K562 (cell line): ENCODE results near the gene UBXN2A. TPM values are rescaled to one million over a fixed set of nuclear protein-coding genes. Genes with fewer than 3 reads are reported as not detected.

Source experiments
- ATAC-seq: fragments of 200-7000 bp; cut with Tn5 transposase; 3 replicates; pipeline ENCODE4 v1.9.1; 2020; ENCODE audit warnings: moderate library complexity
- BruUV-seq: library from RNA; stranded (reverse); fragments of 400-500 nt; replicated peaks from 2 replicates; lab custom pipeline; 2021; lab: Mats Ljungman, UMichigan
- CTCF ChIA-PET: fragments of 300-600 bp; formaldehyde crosslinking; extraction: SDS; loops from one replicate; lab custom pipeline; 2021; ENCODE audit warnings: low intra/inter-chr PET ratio; lab: Yijun Ruan, JAX
- POLR2A ChIA-PET: fragments of 300-600, 350-650 bp; sonication (Branson Sonifier 250); formaldehyde crosslinking; extraction: SDS; loops from one replicate; lab custom pipeline; 2021; ENCODE audit warnings: antibody characterized with exemption, inconsistent platforms; lab: Yijun Ruan, JAX
- DNase-seq, 4 experiments: peaks; one replicate each; pipeline versions ENCODE4 v3.0.0 to v3.0.0-alpha.2; 2011 to 2018; ENCODE audit warnings: low spot score in 3 of 4, mixed read lengths in 3 of 4; ENCODE audit errors: extremely low read depth in 1 of 4
- FAIRE-seq: peaks from 2 replicates; lab custom pipeline; 2011; peaks lifted over from hg19 to GRCh38; lab: Jason Lieb, UNC
- H2AFZ ChIP-seq: 2 replicates; pipeline ENCODE4 v1.6.0; 2011; ENCODE audit warnings: low read depth, low read length, control low read depth, inconsistent platforms
- H3K27ac ChIP-seq: fragments of 200-600 bp; 3 replicates; pipeline ENCODE4 v1.8.0; 2011; ENCODE audit warnings: low read depth, mild to moderate bottlenecking, control low read depth, inconsistent platforms, low read length, moderate library complexity, mixed read lengths; ENCODE audit errors: extremely low read depth
- H3K27me3 ChIP-seq, 2 experiments: fragments of 300-600 bp in 1 of 2; 2 replicates in 1 of 2; 3 replicates in 1 of 2; pipeline versions ENCODE4 v1.6.0 to v1.8.0; 2011; ENCODE audit warnings: inconsistent platforms in 2 of 2, low read length in 2 of 2, mild to moderate bottlenecking in 1 of 2, mixed read lengths in 1 of 2, moderate library complexity in 1 of 2; ENCODE audit not compliant: control insufficient read depth in 2 of 2, insufficient read depth in 2 of 2
- H3K36me3 ChIP-seq: fragments of 300-600 bp; 3 replicates; pipeline ENCODE4 v1.8.0; 2011; ENCODE audit warnings: mild to moderate bottlenecking, low read length, inconsistent platforms; ENCODE audit not compliant: control insufficient read depth, insufficient read depth
- H3K4me1 ChIP-seq, 2 experiments: fragments of 200-600 bp in 1 of 2; replicated peaks in 1 of 2; 2 replicates in 1 of 2; 3 replicates in 1 of 2; pipeline versions ENCODE4 v1.5.1 to v1.8.0; 2011; ENCODE audit warnings: inconsistent platforms in 2 of 2, low read length in 2 of 2, mild to moderate bottlenecking in 1 of 2, mixed read lengths in 1 of 2, moderate library complexity in 1 of 2; ENCODE audit not compliant: control insufficient read depth in 2 of 2, insufficient read depth in 2 of 2
- H3K4me2 ChIP-seq: 2 replicates; pipeline ENCODE4 v1.6.1; 2011; ENCODE audit warnings: low read length, control low read depth, inconsistent platforms, mixed read lengths; ENCODE audit not compliant: insufficient read depth
- H3K4me3 ChIP-seq: fragments of 200-600 bp; sonication (generic), shearing (Covaris generic); 2 replicates; pipeline ENCODE4 v1.5.1; 2016; ENCODE audit warnings: control low read depth, inconsistent platforms
- H3K79me2 ChIP-seq: fragments of 200-600 bp; 3 replicates; pipeline ENCODE4 v1.8.0; 2011; ENCODE audit warnings: low read length, inconsistent platforms; ENCODE audit not compliant: control insufficient read depth, insufficient read depth
- H3K9ac ChIP-seq, 2 experiments: 2 replicates each; pipeline versions ENCODE4 v1.6.0 to v1.6.1; 2011; ENCODE audit warnings: low read depth in 2 of 2, low read length in 2 of 2, control low read depth in 1 of 2, inconsistent platforms in 1 of 2, mild to moderate bottlenecking in 1 of 2, mixed read lengths in 1 of 2; ENCODE audit not compliant: insufficient read depth in 1 of 2
- H3K9me1 ChIP-seq: one replicate; pipeline ENCODE4 v1.6.0; 2011; ENCODE audit warnings: inconsistent platforms, mild to moderate bottlenecking, low read length, moderate library complexity; ENCODE audit not compliant: control insufficient read depth, insufficient read depth
- H3K9me3 ChIP-seq: replicated peaks from 2 replicates; pipeline ENCODE4 v1.5.1; 2011; ENCODE audit warnings: low read depth, low read length, inconsistent platforms; ENCODE audit not compliant: control insufficient read depth, insufficient read depth
- H4K20me1 ChIP-seq: replicated peaks from 2 replicates; pipeline ENCODE4 v1.6.1; 2011; ENCODE audit warnings: low read length, inconsistent platforms, mixed read lengths; ENCODE audit not compliant: control insufficient read depth, insufficient read depth
- BACH1 ChIP-seq: fragments of 200-800 bp; sonication (Bioruptor generic); IDR thresholded peaks from 2 replicates; pipeline ENCODE4 v1.6.1; 2016; ENCODE audit warnings: missing genetic modification characterization, missing compliant biosample characterization
- BHLHE40 ChIP-seq: IDR thresholded peaks from 2 replicates; pipeline ENCODE4 v1.6.1; 2011; ENCODE audit warnings: low read length, improper control_type of control experiment
- BRCA1 ChIP-seq, 2 experiments: fragments of 450-650 bp in 1 of 2; sonication (generic) in 1 of 2; formaldehyde crosslinking in 1 of 2; IDR thresholded peaks; 2 replicates each; pipeline versions ENCODE4 v1.5.0 to v1.6.1; 2017 to 2020; ENCODE audit warnings: mild to moderate bottlenecking in 1 of 2, missing genetic modification reagents in 1 of 2
- CBFA2T2 ChIP-seq: fragments of 450-650 bp; conservative IDR thresholded peaks from 2 replicates; pipeline ENCODE4 v1.6.1; 2017; ENCODE audit warnings: mild to moderate bottlenecking
- CHD1 ChIP-seq: fragments of 200-600 bp; sonication (generic); IDR thresholded peaks from one replicate; pipeline ENCODE4 v1.6.1; 2012; ENCODE audit warnings: mild to moderate bottlenecking, moderate library complexity, low read length, inconsistent platforms
- CUX1 ChIP-seq: fragments of 200-800 bp; sonication (Bioruptor generic); IDR thresholded peaks from 2 replicates; pipeline ENCODE4 v1.6.1; 2016; ENCODE audit warnings: missing genetic modification characterization, missing compliant biosample characterization
- ELF1 ChIP-seq: fragments of 200-800 bp; sonication (Bioruptor generic); IDR thresholded peaks from 2 replicates; pipeline ENCODE4 v1.6.1; 2016; ENCODE audit warnings: missing genetic modification characterization, missing compliant biosample characterization
- ETS2 ChIP-seq: IDR thresholded peaks from 2 replicates; pipeline ENCODE4 v1.6.1; 2016; ENCODE audit warnings: borderline replicate concordance, missing genetic modification characterization, mild to moderate bottlenecking, moderate library complexity, missing compliant biosample characterization; ENCODE audit not compliant: poor library complexity, severe bottlenecking
- TCF3 ChIP-seq: sonication (generic); formaldehyde crosslinking; IDR thresholded peaks from 2 replicates; pipeline ENCODE4 v1.4.0; 2020; ENCODE audit warnings: mild to moderate bottlenecking, missing genetic modification reagents
- TEAD4 ChIP-seq, 2 experiments: sonication (generic) in 1 of 2; formaldehyde crosslinking in 1 of 2; IDR thresholded peaks; 2 replicates each; pipeline versions ENCODE4 v1.6.1 to v1.8.0; 2012 to 2022; ENCODE audit warnings: borderline replicate concordance in 1 of 2, inconsistent platforms in 1 of 2, low read length in 1 of 2, mild to moderate bottlenecking in 1 of 2, missing genetic modification reagents in 1 of 2
- ZFX ChIP-seq: sonication (generic); formaldehyde crosslinking; IDR thresholded peaks from 2 replicates; pipeline ENCODE4 v1.8.0; 2022; ENCODE audit warnings: mild to moderate bottlenecking, missing genetic modification reagents, moderate library complexity
- ZNF217 ChIP-seq: sonication (generic); formaldehyde crosslinking; IDR thresholded peaks from 2 replicates; pipeline ENCODE4 v1.8.0; 2022; ENCODE audit warnings: mild to moderate bottlenecking, missing genetic modification reagents
- WGBS: fragments of 100-300 bp; shearing (Covaris generic); methylation state at CpG from one replicate; pipeline ENCODE4 v1.1.6; 2016; ENCODE audit warnings: low coverage, mixed read lengths; ENCODE audit not compliant: insufficient coverage; ENCODE audit errors: missing lambda C conversion rate; 5-methylcytosine and 5-hydroxymethylcytosine counted together
- in situ Hi-C: fragments of 300-500 bp; cut with MboI; formaldehyde crosslinking; loops from 4 replicates; pipeline ENCODE4 v1.15.0; 2018; ENCODE audit warnings: inconsistent platforms, mixed read lengths
- intact Hi-C: fragments of 100-400 bp; cut with micrococcal nuclease; formaldehyde crosslinking; loops from 2 replicates; pipeline ENCODE4 v1.14.2; 2022
- polyA plus RNA-seq, 8 experiments: library from polyadenylated mRNA; depleted of rRNA in 4 of 8; stranded (reverse) in 5 of 8; unstranded in 3 of 8; fragments of >200 nt; fragmentation: Nextera tagmentation in 2 of 8; fragmentation: Illumina TruSeq in 1 of 8; extraction: Ambion mirVana in 2 of 8; extraction: Trizol in 1 of 8; gene quantifications; 2 replicates each; pipeline versions ENCODE4 v1.2.1 to v1.2.3, GENCODE V29; 2011 to 2014; ENCODE audit warnings: inconsistent platforms in 1 of 8, missing spikeins in 1 of 8
- total RNA-seq, 7 experiments: library from RNA; depleted of rRNA in 6 of 7; stranded (reverse); fragments of >200 nt in 6 of 7; fragmentation: Illumina TruSeq in 2 of 7; extraction: Trizol in 2 of 7; gene quantifications; 2 replicates each; pipeline versions ENCODE4 v1.2.1 to v1.2.3, GENCODE V29; 2011 to 2021; ENCODE audit warnings: low replicate concordance in 1 of 7
- TF ChIP-seq, protein P1 (sequence below): sonication (generic); formaldehyde crosslinking; IDR thresholded peaks from 2 replicates; pipeline ENCODE4 v1.8.0; 2022; ENCODE audit warnings: missing genetic modification reagents, mild to moderate bottlenecking, borderline replicate concordance

UBXN2A gene
- total and polyA plus RNA-seq, 9 of the 15 experiments (the other 6 are each of a cell fraction or from before 2014, with no cell fraction given), result 3.4 to 25.6 (median 16.0) TPM

DNA sequence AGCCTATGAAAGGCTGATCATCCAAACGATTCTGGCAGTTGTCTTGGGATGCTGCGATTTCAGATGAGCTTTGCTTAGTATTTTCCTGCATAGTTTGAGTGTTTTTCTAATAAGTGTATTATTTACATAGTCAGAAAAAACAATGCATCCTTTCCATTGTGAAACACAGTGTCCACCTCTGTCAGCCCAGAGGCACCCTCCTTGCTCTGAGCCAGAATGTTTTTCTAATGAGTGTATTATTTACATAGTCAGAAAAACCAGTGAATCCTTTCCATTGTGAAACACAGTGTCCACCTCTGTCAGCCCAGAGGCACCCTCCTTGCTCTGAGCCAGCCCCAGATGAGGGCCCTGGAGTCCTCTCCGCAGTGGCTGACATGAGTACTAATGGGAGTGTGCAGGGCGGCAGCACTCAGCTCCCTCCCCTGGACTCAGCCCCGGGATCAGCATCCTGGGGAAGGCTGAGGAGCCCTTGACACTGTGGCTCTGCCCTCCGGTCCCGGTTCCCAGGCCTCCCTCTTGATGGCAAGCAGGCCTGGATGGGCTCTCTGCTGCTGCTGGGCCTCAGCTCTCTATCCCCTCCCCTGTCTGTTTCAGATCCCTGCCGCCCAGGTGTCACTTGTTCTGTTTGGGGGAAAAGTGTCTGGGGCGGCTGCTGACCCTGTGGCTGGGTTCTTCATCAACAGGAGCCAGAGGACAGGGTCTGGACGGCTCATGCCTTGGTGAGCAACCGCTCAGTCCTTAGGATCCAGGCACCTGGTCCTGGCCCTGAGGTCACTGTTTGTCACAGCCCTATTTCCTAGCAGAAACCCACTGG lies 75.5 kb downstream of the UBXN2A start (continued):
- no peak for TF ChIP-seq CHD1
- no peak for TF ChIP-seq BHLHE40

- no TSS peak for BruUV-seq
- TF ChIP-seq ETS2 (tag) (no peak), TEAD4 (IDR thresholded peaks at IDR 0.05; ENCODE audit: low read length) (peak; percentile 77), TEAD4 (CRISPR knock-in tag; IDR thresholded peaks at IDR 0.05; ENCODE audit: borderline replicate concordance) (no peak), BACH1 (tag) (no peak), ELF1 (tag) (no peak), BRCA1 (IDR thresholded peaks at IDR 0.05) (no peak), BRCA1 (CRISPR knock-in tag; IDR thresholded peaks at IDR 0.05) (no peak), TCF3 (peak; percentile 21; the same call in 1 of the 2 replicates), ZFX (CRISPR knock-in tag) (0 out of 2 replicates have a peak, but pooled peaks have one; percentile 16), ZNF217 (CRISPR knock-in tag) (no peak), CBFA2T2 (peak; percentile 61), CUX1 (CRISPR knock-in tag) (no peak)
- TF ChIP-seq, protein P1, sequence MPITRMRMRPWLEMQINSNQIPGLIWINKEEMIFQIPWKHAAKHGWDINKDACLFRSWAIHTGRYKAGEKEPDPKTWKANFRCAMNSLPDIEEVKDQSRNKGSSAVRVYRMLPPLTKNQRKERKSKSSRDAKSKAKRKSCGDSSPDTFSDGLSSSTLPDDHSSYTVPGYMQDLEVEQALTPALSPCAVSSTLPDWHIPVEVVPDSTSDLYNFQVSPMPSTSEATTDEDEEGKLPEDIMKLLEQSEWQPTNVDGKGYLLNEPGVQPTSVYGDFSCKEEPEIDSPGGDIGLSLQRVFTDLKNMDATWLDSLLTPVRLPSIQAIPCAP, result no peak
Measured at GRCh38 chr2:24016376-24016761, 76.1 kb downstream of the UBXN2A start.

More at GRCh38 chr2:24016376-24016761, 76.1 kb downstream of the UBXN2A start:
- peak overlapping the region in 1 of 2 experiments; percentile 82; a peak in 3 of 4 replicates for H3K9ac ChIP-seq
- DNase-seq (peak in 1 of 4 experiments; percentile 28), FAIRE-seq (no peak), ATAC-seq (peak; percentile 23)
- H3K9me1 ChIP-seq, result no peaks in the 10 kb centered on the region
- peaks cover 22% of the 10 kb centered on the region for H3K36me3 ChIP-seq
- no peak overlapping the region for H3K4me3 ChIP-seq
- ChIA-PET POLR2A (interaction anchor here (0.7 kb wide), 1 partner anchor 20 kb away, joined by 4 read pairs; no protein-coding TSS in a partner anchor), CTCF (no interaction called here)
- H3K4me1 ChIP-seq, result peaks cover 30 to 42% of the 10 kb centered on the region in 2 experiments
- H3K4me2 ChIP-seq, result 0 out of 2 replicates have a peak overlapping the region, but pooled peaks have one; percentile 4
- H3K27ac ChIP-seq, result peak overlapping the region; percentile 27; the same call in 2 of the 3 replicates
- H4K20me1 ChIP-seq, result peaks cover under 1% of the 10 kb centered on the region
- H3K79me2 ChIP-seq, result peaks cover 24% of the 10 kb centered on the region
- WGBS, result 48% methylated on average over 7 of the region's 9 CpGs
- intact Hi-C loops (loop anchor here (10.0 kb wide), 1 partner anchor 192 kb away; no protein-coding TSS in a partner anchor), in situ Hi-C loops (no loop called here)
- H3K9me3 ChIP-seq, result no peaks in the 10 kb centered on the region
- H3K27me3 ChIP-seq, result no peaks in the 10 kb centered on the region
- H2AFZ ChIP-seq, result no peak overlapping the region
